HG03139 (cell line): ENCODE data around the gene CTSF.
"Not testable (repeated sequence)": the region's sequence is repeated elsewhere in the genome, so short reads cannot be mapped to it uniquely, and the experiment has no call there.

Source experiments
- ATAC-seq: cut with Tn5 transposase; IDR thresholded peaks from one replicate; pipeline ENCODE4 v1.9.1; 2021; ENCODE audit not compliant: unreplicated experiment

CTSF gene

DNA sequence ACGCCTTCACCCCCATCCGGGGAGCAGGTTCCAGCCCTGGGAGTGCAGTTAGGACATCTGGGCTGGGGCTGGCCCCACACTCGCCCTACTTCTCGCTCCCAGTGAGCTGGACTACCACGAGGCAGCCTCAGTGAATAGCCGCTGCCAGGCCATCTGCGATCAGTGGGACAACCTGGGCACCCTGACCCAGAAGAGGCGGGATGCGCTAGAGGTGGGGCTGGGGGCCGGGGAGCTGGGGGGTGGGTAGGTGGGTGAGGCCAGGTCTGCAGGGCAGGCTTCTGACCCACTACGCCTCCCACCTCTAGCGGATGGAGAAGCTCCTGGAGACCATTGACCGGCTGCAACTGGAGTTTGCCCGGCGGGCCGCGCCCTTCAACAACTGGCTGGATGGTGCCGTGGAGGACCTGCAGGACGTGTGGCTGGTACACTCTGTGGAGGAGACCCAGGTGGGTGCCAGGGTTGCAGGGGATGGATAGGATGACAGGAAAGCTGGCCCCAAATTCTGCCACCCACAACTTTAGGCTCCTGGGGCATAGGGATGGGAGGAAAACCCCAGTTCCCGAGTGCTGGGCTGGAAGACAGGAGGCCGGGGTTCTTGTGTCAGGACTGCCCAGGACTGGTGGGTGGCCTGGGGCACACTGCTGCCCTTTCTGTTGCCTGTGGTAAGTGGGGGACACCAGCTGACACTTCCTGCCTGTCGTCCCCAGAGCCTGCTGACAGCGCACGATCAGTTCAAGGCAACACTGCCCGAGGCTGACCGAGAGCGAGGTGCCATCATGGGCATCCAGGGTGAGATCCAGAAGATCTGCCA is 8.3 kb downstream of the CTSF start:
- no peak for ATAC-seq

DNA sequence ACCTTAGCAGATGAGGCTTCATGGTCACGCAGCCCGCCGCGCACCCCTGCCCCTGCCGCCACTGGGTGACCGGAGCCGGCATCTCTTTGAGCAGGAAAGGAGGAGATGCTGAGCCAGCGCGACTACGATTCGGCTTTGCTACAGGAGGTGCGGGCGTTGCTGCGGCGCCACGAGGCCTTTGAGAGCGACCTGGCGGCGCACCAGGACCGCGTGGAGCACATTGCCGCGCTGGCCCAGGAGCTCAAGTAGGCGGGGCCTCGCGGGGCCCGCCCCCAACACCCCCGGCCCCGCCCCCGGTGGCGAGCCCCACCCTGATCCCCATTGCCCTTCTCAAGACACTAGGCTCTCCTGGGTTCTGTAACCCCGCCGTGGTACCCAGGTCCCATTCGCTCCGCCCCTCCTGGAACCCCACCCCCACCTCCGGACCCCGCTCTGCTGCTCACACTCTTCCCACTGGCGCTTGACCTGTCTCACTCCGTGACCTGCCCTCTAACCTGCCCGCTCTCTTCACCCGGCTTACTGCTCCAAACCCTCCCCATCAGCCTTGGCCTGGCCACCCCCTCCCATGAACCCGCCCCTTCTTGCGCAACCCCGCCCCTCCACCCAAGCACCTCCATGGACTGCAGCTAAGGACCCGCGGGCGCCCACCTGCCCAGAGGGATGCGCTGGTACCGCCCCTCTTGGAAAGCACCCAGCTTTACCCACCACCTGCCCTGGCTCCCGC is 9.1 kb downstream of the CTSF start:
- ATAC-seq = no peak

DNA sequence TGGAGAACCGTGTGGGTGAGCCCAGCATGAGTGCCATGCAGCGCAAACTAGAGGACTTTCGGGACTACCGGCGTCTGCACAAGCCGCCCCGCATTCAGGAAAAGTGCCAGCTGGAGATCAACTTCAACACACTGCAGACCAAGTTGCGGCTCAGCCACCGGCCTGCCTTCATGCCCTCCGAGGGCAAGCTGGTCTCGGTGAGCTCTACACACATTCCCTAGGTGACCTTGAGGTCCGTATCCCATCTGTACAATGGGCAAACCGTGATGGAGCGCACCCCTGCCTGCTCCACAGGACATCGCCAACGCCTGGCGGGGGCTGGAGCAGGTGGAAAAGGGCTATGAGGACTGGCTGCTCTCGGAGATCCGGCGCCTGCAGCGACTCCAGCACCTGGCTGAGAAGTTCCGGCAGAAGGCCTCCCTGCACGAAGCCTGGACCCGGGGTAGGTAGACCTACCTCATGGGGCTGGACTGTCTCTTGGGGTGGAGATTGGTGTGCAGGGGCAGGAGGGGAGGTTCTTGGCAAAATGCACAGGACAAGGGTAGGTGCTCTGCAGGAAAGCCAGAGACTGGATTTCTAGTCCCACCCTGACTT is 10.6 kb downstream of the CTSF start:
- no peak for ATAC-seq

DNA sequence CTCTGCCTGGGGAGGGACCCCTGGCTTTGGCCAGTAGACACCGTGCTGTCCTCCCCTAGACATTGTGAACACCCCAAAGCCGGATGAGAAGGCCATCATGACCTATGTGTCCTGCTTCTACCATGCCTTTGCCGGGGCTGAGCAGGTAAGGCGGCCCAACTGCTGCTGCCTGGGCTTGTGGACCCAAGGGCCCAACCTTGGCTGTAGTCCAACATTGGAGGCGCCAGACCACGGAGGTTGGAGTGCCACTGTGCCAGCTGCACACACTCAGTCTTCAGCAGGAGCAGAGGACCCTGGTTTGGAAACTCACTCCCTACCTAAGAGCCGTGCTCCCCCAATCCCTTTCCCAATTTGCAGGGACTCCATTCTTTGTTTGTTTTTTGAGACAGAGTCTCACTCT is 12.3 kb downstream of the CTSF start:
- no peak for ATAC-seq

DNA sequence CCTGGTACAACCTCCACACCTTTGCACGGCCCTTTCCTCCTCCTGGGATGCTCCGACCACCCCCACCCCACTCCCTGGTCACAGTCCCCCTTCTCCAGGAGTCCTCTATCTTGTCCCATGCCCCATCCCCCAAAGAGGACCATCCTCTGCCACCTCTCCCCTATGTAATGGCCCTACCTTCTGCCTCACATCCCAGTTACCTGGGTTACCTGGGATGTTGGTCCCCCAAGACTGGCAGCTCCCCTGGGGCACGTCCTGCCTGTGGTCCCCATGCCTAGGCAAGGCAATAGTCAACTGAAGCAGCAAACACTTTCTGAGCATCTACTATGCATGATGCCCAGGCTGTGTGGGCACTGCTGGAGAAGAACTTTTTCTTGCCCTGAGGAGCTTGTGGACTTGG is 13.0 kb downstream of the CTSF start:
- ATAC-seq = no peak

DNA sequence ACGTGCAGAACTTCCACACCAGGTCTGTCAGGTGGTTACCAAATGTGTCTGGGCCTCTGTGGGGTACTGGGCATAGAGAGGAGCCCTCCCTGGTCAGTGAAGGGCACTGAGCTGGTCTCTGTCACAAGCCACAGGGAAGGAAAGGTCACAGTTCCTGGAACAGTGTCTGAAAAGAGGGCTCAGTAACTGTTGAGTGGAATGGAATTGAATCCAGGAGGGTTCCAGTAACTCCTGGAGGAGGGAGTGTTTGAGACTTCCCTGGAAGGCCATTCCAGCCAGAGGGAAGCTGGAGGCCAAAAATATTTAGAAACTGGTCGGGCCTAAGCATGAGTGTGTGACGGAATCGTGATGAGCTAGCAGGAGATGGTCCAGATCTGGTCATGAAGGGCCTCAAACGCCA is 13.8 kb downstream of the CTSF start:
- no peak for ATAC-seq

DNA sequence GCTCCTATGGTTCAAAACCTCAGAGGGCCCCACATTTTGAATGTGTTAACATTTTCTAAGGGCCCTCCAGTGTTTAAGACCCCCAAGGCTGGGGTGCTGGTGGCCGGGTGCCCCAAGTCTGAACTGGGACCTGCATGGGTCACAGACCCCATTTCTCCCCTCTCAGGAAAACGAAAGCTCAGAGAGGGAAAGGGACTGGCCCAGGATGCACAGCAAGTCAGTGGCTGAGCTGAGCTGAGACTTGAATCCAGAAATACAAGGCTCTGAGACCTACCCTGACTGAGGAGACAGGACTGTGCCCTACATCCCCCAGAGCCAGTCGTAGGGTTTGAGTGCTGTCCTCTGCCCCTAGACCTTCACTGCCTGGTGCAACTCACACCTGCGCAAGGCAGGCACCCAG is 17.5 kb downstream of the CTSF start:
- ATAC-seq = no peak

DNA sequence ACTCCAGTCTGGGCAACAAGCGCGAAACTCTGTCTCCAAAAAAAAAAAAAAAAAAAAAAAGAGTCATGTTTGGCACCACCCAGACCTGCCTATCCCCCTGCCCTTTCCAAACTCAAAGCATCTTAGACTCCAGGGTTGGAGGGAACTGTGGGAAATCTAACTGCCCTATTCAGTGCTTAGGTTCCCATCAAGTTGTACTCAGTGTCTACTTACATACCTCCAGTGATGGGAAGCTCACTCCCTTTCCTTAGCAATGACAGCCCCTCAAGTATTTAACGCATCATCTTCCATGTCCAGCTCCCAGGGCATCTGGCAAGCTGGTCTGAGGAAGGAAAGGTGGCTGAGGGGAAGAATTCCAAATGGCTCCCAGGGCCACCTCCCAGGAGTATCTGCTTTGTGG is 18.7 kb downstream of the CTSF start:
- no peak for ATAC-seq

DNA sequence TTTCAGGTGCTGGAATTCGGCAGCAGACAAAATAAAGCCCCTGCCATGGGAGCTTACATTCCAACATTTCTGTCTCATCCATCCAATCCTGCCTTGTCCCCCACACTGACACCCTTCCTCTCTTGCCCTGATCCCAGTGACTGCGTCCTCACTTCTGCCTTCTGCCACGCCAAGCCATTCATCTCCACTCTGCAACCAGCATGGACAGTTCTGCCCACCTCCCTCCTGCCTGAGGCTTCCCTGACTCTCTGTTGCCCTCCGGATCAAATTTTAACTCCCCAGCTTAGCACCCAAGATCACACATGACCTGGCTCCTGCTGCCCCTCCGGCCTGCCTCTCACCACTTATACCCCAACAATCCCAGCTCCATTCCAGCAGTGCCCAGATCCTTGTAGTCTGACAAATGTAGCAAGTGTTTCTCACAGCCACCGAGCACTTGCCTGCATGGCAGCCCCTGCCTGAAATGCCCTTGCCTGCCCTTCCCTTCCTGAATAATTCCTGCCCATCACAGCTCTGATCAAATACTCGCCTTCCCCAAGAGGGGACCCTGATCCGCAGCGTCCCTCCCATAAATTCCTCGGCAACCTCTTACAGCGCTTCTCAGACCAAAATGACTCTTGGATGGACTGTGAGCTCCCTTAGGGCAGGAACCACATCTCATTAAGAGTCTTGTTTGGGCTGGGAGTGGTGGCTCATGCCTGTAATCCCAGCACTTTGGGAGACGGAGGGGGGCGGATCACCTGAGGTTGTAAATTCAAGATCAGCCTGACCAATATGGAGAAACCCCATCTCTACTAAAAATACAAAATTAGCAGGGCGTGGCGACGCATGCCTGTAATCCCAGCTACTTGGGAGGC is 19.4 kb downstream of the CTSF start:
- ATAC-seq = no peak

DNA sequence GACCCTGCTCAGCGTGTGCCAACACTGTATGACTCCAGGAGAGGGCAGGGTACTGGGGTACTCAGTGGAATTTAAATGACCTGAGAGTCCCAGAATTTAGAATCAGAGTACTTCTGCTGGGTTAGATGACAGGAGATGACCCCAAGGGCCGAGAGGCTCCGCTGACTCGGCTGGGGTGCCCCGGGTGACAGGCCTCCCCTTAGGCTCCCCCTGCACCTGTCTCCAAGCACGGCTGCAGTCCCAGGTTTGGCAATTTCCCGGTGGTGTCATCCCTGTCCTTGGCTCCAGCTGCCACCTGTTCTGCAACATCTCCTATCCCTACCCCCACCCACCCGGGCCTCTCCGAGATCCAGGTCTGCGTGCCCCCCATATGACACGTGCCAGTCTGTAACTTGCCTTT is 20.4 kb downstream of the CTSF start:
- ATAC-seq = no peak

DNA sequence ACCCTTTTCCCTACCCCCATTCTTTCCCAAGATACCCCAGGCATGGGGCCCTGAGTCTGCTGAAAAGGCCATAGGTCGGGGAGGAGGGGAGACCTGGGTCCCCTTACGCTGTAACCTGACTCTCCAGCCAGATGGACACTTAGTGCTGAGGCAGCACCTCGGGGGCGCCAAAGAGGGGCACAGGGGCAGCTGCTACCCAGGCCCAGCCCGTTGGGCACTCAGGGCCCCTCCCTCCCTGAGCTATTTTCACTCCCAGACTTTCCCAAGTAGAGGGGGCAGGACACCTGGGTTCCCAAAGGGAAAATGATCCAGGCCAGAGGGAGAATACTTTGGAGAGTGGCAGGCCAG is 20.8 kb downstream of the CTSF start:
- ATAC-seq = no peak

DNA sequence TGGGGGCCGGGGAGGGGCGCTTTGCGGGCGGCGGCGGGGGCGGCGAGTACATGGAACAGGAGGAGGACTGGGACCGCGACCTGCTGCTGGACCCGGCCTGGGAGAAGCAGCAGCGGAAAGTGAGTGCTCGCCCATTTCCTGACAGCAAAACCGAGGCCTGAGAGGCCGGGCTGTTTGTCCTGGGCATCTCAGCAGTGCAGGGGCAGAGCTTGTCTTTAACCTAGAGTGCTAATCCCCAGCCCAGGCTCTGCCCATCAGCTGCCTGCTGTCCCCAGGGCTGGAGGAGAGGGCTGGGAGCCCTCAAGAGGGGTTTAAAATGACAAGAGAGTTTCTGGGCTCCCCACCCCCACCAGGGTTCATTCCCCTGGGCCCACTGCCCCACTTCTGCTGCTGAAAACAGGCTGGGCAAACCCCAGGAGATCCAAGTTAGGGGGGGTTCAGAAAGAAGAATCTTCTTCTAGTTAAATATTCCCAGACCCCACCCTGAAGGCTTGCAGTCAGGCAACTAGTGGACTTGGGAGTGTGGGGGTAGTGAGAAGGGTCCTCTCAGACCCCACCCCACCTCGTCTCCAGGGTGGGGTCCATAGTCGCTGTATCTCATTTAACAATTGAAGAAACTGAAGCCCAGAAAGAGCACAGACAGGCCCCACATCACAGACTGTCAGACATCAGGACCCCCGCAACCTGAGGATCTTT is 21.3 kb downstream of the CTSF start:
- ATAC-seq = no peak

DNA sequence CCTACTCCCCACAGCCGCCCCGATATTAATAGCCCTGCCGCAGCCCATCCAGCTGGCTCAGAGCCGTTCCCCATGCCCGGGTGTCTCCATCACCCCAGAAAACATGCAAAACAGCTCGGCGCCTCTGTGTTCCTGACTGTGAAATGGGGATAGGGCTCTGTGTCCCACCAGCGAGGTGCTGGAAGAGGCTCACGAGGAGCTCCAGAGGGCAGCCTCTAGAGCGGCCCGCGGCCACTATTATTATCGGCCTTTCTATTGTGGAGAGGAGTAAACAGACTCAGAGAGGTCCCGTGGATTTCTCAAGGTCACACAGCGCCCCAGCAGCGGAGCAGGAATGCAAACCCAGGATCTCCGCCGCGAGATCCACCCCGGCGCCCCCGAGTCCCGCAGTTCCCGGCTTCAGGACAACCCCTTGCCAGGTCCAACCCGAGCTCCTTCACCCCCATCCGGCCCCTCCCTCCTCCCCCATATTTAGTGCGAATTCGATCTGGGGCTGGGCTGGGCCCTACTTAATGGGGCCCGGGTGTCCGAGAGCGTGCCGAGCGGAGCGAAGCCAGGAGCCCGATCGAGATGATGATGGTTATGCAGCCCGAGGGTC is 21.9 kb downstream of the CTSF start, which contains the start of gene ACTN3:
Gene ACTN3 (plus strand): TSS at position 536 of the 598 bp plus-strand sequence. CDS start 35 bp downstream, at position 571.
- no peak for ATAC-seq

DNA sequence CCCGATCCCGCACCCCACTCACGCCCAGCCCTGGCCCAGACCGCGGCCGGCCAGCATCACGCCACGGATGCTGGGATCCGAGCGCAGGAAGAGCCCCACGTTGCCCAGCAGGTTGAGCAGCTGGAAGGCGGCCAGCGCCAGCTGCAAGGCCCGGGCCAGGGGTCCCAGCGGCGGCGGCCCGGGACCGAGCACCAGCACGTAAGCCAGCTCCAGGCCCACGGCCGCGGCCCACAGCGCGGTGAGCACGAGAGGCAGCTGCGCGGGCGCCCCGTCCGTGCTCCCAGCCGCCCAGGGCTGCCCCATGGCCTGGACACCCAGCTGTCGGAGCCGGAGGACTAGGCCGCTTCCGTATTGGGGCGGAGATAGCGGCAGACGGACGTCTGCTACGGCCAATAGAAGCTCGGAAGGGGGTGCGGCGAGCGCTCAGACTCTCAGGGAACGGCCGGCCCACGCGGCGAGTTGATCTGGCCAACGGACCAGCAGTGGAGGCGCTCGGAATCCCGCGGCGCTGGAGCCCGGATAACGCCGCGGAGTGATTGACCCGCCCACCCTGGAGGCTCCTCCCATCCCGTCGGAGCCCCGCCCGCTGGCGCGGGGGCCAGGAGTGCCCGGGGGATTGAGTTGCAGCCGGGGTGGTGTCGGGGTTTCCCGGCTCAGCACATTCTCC is 22.6 kb downstream of the CTSF start, which contains the start of gene ZDHHC24:
Gene ZDHHC24 (minus strand): TSS at position 348 of the 667 bp plus-strand sequence. CDS start 45 bp downstream, at position 303.
- ATAC-seq = peak; percentile 79

DNA sequence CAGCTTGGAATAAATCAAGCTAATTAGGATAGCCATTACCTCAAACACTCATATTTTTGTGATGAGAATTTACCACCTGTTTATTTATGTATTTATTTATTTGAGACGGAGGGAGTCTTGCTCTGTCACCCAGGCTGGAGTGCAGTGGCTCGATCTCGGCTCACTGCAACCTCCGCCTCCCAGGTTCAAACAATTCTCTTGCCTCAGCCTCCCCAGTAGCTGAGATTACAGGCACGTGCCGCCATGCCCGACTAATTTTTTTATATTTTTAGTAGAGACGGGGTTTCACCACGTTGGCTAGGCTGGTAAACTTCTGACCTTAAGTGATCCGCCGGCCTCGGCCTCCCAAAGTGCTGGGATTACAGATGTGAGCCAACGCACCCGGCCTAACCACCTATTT is 23.5 kb downstream of the CTSF start:
- not testable (repeated sequence) for ATAC-seq

DNA sequence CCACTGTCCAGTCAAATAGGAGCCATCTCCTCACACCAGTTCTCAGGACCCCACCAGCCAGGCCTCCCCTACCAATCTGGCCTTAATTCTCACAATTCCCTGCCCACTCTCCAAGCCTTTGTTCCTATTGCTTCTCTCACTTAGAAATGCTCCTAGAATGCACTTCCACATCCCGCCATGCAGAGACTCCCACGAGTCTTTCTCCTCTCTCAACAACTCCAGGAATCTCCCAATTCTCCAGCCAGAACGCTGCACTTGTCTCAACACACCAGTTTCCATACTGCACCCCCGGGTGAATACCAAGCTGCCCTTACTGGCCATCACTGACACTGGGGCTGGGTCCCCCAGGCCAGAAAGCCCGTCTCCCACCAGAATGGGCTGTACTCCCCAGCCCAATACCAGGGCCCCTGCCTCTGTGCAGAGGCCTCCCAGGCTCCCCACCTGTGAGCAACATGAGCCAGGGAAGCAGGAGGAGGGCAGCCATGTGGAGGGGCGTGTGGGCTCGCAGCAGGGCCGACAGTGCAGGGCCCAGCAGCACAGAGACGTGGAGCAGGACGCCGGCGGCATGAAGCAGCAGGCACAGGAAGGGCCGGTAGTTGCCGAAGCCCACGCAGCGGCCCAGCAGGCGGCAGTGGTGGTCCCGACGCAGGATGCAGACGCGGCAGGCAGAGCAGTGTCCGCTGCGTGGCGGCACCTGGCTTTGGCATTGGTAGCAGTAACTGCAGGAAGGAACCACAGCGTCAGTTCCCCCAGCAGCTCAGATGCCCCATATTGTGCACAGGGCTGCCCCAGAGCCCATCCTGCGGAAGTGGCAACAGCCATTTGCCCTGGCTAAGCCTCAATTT is 24.9 kb downstream of the CTSF start:
- ATAC-seq = peak; percentile 36

DNA sequence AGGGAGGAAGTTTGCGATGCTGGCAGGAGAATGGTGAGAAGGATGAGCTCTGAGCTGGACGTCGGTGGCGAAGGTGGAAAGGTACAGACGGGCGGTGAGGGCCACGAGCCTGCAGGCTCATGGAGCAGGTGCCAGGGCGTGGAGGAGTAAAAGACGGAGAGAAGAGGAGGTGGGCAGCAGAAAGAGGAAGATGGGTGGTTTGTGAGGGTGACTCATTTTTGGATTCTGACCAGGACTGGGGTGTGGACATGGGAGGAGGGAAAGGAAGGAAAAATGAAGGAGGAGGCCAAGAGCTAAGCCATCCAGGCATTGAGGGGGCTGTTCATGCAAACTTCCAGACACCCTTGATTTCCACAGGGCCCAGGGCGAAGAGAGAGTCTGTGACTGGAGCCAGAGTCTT is 26.0 kb downstream of the CTSF start:
- no peak for ATAC-seq

DNA sequence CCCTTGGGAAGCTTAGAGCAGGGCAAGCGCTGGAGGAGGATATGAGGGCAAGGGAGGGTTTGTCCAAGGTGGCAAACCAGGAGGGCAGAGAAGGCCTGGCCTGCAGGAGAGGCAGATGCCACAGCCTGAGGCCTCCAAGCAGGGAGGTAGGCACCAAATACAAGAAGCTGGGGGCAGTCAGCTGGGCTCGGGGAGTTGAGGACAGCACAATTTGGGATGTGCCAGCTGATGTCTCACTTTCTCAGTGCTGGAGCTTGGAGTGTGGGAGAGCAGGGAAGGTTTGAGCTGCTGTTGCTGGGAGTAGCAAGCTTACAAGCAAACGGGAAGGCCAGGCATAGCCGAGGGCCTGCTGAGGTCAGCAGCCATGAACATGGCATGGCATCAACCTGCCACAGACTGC is 26.5 kb downstream of the CTSF start:
- ATAC-seq = no peak

DNA sequence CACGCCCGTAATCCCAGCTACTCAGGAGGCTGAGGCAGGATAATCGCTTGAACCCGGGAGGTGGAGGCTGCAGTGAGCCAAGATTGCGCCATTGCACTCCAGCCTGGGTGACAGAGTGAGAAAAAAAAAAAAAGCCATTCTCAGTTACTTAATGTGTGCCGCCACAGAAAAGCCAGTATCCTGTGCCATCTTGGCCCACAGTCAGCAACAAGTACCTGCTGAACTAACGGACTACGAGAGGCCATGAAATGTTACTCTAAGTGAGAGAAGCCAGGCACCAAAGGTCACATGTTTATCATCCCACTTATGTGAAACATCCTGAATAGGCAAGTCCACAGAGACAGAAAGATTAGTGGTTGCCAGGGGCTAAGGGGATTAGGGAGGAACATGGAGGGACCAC is 27.8 kb downstream of the CTSF start:
- ATAC-seq = not testable (repeated sequence)
